H9 (cell line): Measurements from ENCODE around the gene TM4SF20. TPM values are rescaled to one million over a fixed set of nuclear protein-coding genes. Genes with fewer than 3 reads are reported as not detected.

Experiments
- DNase-seq: peaks from one replicate; pipeline ENCODE4 v3.0.0-alpha.2; 2017
- H2AFZ ChIP-seq: one replicate; pipeline ENCODE4 v1.6.1; 2013; ENCODE audit warnings: mild to moderate bottlenecking, low read length, control low read depth, moderate library complexity
- H2AK5ac ChIP-seq: 2 replicates; pipeline ENCODE4 v1.6.1; 2013; ENCODE audit warnings: low read length, control low read depth, mixed read lengths; ENCODE audit not compliant: insufficient read length
- H2BK120ac ChIP-seq: one replicate; pipeline ENCODE4 v1.6.1; 2013; ENCODE audit warnings: low read depth, mild to moderate bottlenecking, low read length, control low read depth, inconsistent platforms; ENCODE audit not compliant: poor library complexity, severe bottlenecking
- H2BK12ac ChIP-seq: 2 replicates; pipeline ENCODE4 v1.6.1; 2013; ENCODE audit warnings: low read length, control low read depth, mixed read lengths, low read depth; ENCODE audit not compliant: insufficient read length
- H2BK15ac ChIP-seq: 2 replicates; pipeline ENCODE4 v1.6.1; 2013; ENCODE audit warnings: low read depth, low read length, control low read depth
- H2BK20ac ChIP-seq: one replicate; pipeline ENCODE4 v1.6.1; 2013; ENCODE audit warnings: low read depth, mild to moderate bottlenecking, low read length, control low read depth, inconsistent platforms; ENCODE audit not compliant: poor library complexity, severe bottlenecking
- H2BK5ac ChIP-seq: 2 replicates; pipeline ENCODE4 v1.6.1; 2013; ENCODE audit warnings: low read length, control low read depth, mixed read lengths; ENCODE audit not compliant: insufficient read length
- H3K14ac ChIP-seq: 2 replicates; pipeline ENCODE4 v1.6.1; 2013; ENCODE audit warnings: low read length, control low read depth; ENCODE audit not compliant: insufficient read depth
- H3K18ac ChIP-seq: 2 replicates; pipeline ENCODE4 v1.6.1; 2013; ENCODE audit warnings: low read depth, mild to moderate bottlenecking, mixed read lengths, low read length, control low read depth; ENCODE audit not compliant: insufficient read length
- H3K23ac ChIP-seq: 2 replicates; pipeline ENCODE4 v1.6.1; 2013; ENCODE audit warnings: low read length, control low read depth, mixed read lengths, low read depth; ENCODE audit not compliant: insufficient read length
- H3K23me2 ChIP-seq: 2 replicates; pipeline ENCODE4 v1.6.1; 2013; ENCODE audit warnings: low read depth, mild to moderate bottlenecking, mixed read lengths, low read length, control low read depth; ENCODE audit not compliant: insufficient read length, poor library complexity, severe bottlenecking
- H3K27ac ChIP-seq: 2 replicates; pipeline ENCODE4 v1.5.1; 2013; ENCODE audit warnings: low read length, control low read depth, mixed read lengths, low read depth; ENCODE audit not compliant: insufficient read length
- H3K27me3 ChIP-seq: 2 replicates; pipeline ENCODE4 v1.6.1; 2013; ENCODE audit warnings: low read length, control low read depth, inconsistent platforms; ENCODE audit not compliant: insufficient read depth
- H3K4ac ChIP-seq: 2 replicates; pipeline ENCODE4 v1.6.1; 2013; ENCODE audit warnings: low read depth, mild to moderate bottlenecking, control low read depth, inconsistent platforms, low read length, moderate library complexity
- H3K4me1 ChIP-seq: 2 replicates; pipeline ENCODE4 v1.6.1; 2013; ENCODE audit warnings: low read length, control low read depth, inconsistent platforms; ENCODE audit not compliant: insufficient read depth
- H3K4me2 ChIP-seq: 2 replicates; pipeline ENCODE4 v1.6.1; 2013; ENCODE audit warnings: low read length, control low read depth, mixed read lengths; ENCODE audit not compliant: insufficient read length, insufficient read depth
- H3K56ac ChIP-seq: 2 replicates; pipeline ENCODE4 v1.6.1; 2013; ENCODE audit warnings: low read depth, mild to moderate bottlenecking, mixed read lengths, low read length, control low read depth; ENCODE audit not compliant: insufficient read length
- H3K79me1 ChIP-seq: 2 replicates; pipeline ENCODE4 v1.6.1; 2013; ENCODE audit warnings: low read depth, mild to moderate bottlenecking, moderate library complexity, low read length, control low read depth, inconsistent platforms; ENCODE audit not compliant: insufficient read depth, poor library complexity, severe bottlenecking
- H3K79me2 ChIP-seq: 2 replicates; pipeline ENCODE4 v1.6.1; 2013; ENCODE audit warnings: low read length, control low read depth, inconsistent platforms; ENCODE audit not compliant: insufficient read depth
- H3K9ac ChIP-seq: 2 replicates; pipeline ENCODE4 v1.6.1; 2013; ENCODE audit warnings: low read length, control low read depth, mixed read lengths; ENCODE audit not compliant: insufficient read length; ENCODE audit errors: extremely low read depth
- H3K9me3 ChIP-seq: one replicate; pipeline ENCODE4 v1.6.1; 2013; ENCODE audit warnings: low read depth, low read length, inconsistent platforms; ENCODE audit not compliant: control insufficient read depth
- H3T11ph ChIP-seq: one replicate; pipeline ENCODE4 v1.6.1; 2013; ENCODE audit warnings: mild to moderate bottlenecking, low read length, control low read depth, inconsistent platforms
- H4K20me1 ChIP-seq: one replicate; pipeline ENCODE4 v1.6.1; 2013; ENCODE audit not compliant: control insufficient read depth, insufficient read length, insufficient read depth
- H4K5ac ChIP-seq: 2 replicates; pipeline ENCODE4 v1.6.1; 2013; ENCODE audit warnings: low read depth, mild to moderate bottlenecking, mixed read lengths, low read length, control low read depth; ENCODE audit not compliant: insufficient read length
- H4K8ac ChIP-seq: replicated peaks from 2 replicates; pipeline ENCODE4 v1.6.1; 2013; ENCODE audit warnings: low read length, control low read depth, mixed read lengths, low read depth; ENCODE audit not compliant: insufficient read length
- H4K91ac ChIP-seq: 2 replicates; pipeline ENCODE4 v1.6.1; 2013; ENCODE audit warnings: low read depth, mild to moderate bottlenecking, moderate library complexity, mixed read lengths, low read length, control low read depth; ENCODE audit not compliant: insufficient read length
- H3K27ac Mint-ChIP-seq, 3 experiments: 2 replicates in 2 of 3; 3 replicates in 1 of 3; pipeline ENCODE4 v1.8.0; 2020 to 2021; ENCODE audit warnings: mixed read lengths in 3 of 3, mild to moderate bottlenecking in 1 of 3, moderate library complexity in 1 of 3
- H3K27me3 Mint-ChIP-seq: 2 replicates; pipeline ENCODE4 v1.8.0; 2021; ENCODE audit warnings: low read depth, mild to moderate bottlenecking, moderate library complexity, mixed read lengths
- H3K36me3 Mint-ChIP-seq, 3 experiments: 2 replicates in 2 of 3; 3 replicates in 1 of 3; pipeline ENCODE4 v1.8.0; 2020 to 2021; ENCODE audit warnings: low read depth in 3 of 3, mixed read lengths in 3 of 3; ENCODE audit not compliant: insufficient read depth in 1 of 3
- H3K4me1 Mint-ChIP-seq, 2 experiments: 2 replicates each; pipeline ENCODE4 v1.8.0; 2020; ENCODE audit warnings: mixed read lengths in 2 of 2
- H3K4me3 Mint-ChIP-seq, 2 experiments: 2 replicates in 1 of 2; 3 replicates in 1 of 2; pipeline ENCODE4 v1.8.0; 2020 to 2021; ENCODE audit warnings: mild to moderate bottlenecking in 2 of 2, mixed read lengths in 2 of 2, moderate library complexity in 1 of 2
- H3K9me3 Mint-ChIP-seq, 2 experiments: 2 replicates in 1 of 2; 3 replicates in 1 of 2; pipeline ENCODE4 v1.8.0; 2020; ENCODE audit warnings: mild to moderate bottlenecking in 2 of 2, mixed read lengths in 2 of 2, moderate library complexity in 1 of 2
- WGBS: extraction: QIAGEN DNeasy Blood & Tissue Kit; methylation state at CpG from one replicate; pipeline ENCODE4 v1.1.7; 2013; ENCODE audit warnings: missing lambda C conversion rate, low lambda C conversion rate, mixed read lengths; ENCODE audit not compliant: insufficient read length; ENCODE audit errors: extremely low coverage; 5-methylcytosine and 5-hydroxymethylcytosine counted together
- total RNA-seq: library from RNA; stranded (reverse); gene quantifications from 2 replicates; pipeline ENCODE4 v1.2.1, GENCODE V29; 2021
- TF ChIP-seq, protein P1 (sequence below): fragments of 200-600 bp; sonication (generic); conservative IDR thresholded peaks from 3 replicates; pipeline ENCODE4 v1.8.0; 2021; ENCODE audit warnings: antibody characterized with exemption, mild to moderate bottlenecking

TM4SF20 gene
- total RNA-seq, 1 experiment from 2014 or later = not detected

DNA sequence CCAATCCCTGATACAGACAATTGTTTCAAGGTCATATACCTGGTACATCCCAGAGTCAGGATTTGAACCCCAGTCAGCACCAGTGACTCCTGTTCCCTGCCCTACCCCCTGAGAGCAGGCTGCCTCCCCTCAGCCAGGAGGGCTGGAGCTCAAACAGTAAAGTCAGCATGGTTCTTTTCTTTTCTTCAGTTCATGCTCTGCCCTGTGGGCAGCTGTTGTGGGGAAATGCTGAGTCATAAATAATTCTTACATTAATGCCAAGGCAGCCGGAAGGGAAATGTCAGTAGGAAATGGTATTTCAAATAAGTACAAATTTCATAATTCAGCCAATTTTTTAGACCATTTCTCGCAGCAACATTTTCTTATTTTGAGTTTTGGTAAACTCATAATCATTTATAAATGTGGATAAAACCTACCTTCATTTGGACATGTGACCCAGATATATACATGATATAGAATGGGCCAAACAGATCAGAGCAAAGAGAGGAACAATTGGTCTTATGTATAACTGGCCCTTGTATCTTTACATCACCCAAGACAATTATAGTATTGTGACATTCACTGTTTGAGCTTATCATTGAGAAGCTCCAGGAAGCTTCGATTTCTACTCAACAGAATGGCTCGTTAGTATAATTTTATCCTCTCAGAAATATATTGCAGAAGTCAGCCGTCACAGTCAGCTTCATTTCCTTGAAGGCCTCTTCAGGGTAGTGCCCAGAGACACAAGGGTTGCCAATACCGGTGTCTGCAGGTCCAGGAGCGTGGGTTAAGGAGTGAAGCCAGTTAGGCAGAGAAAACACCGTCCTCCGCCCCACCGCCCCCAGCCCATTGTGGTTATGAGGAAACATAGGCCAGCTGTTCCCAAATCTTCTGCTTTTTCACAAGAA, 36.7 kb upstream of the TM4SF20 start:
- no peak overlapping the region for H4K5ac ChIP-seq
- Mint-ChIP-seq H3K4me1 (peaks cover 5 to 9% of the 10 kb centered on the region in 2 experiments; a peak in 2 of 4 replicates), H3K27me3 (no peaks in the 10 kb centered on the region), H3K9me3 (no peaks in the 10 kb centered on the region), H3K27ac (no peak overlapping the region), H3K36me3 (no peaks in the 10 kb centered on the region; a peak in 1 of 7 replicates), H3K4me3 (no peak overlapping the region)
- no peak overlapping the region for H3K27ac ChIP-seq
- H2BK120ac ChIP-seq = no peak overlapping the region
- no peak overlapping the region for H3T11ph ChIP-seq
- no peaks in the 10 kb centered on the region for H3K27me3 ChIP-seq
- H3K23me2 ChIP-seq = no peaks in the 10 kb centered on the region
- no peak overlapping the region for H3K18ac ChIP-seq
- no peak overlapping the region for H4K91ac ChIP-seq
- no peak overlapping the region for H2AK5ac ChIP-seq
- no peak for DNase-seq
- no peaks in the 10 kb centered on the region for H4K20me1 ChIP-seq
- WGBS = no CpG with 5 or more reads among the region's 10 CpGs
- no peak overlapping the region for H4K8ac ChIP-seq
- no peak overlapping the region for H2BK20ac ChIP-seq
- H3K4ac ChIP-seq = no peak overlapping the region
- H2BK5ac ChIP-seq = no peak overlapping the region
- no peak overlapping the region for H3K56ac ChIP-seq
- no peak overlapping the region for H3K4me2 ChIP-seq
- no peak overlapping the region for H2BK12ac ChIP-seq
- H2AFZ ChIP-seq = no peak overlapping the region
- H3K4me1 ChIP-seq = no peaks in the 10 kb centered on the region
- H3K9me3 ChIP-seq = no peaks in the 10 kb centered on the region
- TF ChIP-seq, protein P1, sequence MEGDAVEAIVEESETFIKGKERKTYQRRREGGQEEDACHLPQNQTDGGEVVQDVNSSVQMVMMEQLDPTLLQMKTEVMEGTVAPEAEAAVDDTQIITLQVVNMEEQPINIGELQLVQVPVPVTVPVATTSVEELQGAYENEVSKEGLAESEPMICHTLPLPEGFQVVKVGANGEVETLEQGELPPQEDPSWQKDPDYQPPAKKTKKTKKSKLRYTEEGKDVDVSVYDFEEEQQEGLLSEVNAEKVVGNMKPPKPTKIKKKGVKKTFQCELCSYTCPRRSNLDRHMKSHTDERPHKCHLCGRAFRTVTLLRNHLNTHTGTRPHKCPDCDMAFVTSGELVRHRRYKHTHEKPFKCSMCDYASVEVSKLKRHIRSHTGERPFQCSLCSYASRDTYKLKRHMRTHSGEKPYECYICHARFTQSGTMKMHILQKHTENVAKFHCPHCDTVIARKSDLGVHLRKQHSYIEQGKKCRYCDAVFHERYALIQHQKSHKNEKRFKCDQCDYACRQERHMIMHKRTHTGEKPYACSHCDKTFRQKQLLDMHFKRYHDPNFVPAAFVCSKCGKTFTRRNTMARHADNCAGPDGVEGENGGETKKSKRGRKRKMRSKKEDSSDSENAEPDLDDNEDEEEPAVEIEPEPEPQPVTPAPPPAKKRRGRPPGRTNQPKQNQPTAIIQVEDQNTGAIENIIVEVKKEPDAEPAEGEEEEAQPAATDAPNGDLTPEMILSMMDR = no peak
- H3K79me2 ChIP-seq = no peaks in the 10 kb centered on the region
- no peak overlapping the region for H3K14ac ChIP-seq
- H3K23ac ChIP-seq = no peak overlapping the region
- H3K9ac ChIP-seq = no peak overlapping the region
- H2BK15ac ChIP-seq = no peak overlapping the region
- H3K79me1 ChIP-seq = no peaks in the 10 kb centered on the region
